HUDEP-2 (cell line): ENCODE data around the gene AMY2A.
"Not testable (repeated sequence)": the region's sequence is repeated elsewhere in the genome, so short reads cannot be mapped to it uniquely, and the experiment has no call there.

ENCODE experiments used
- DNase-seq, 76 experiments: peaks; one replicate each; lab custom pipeline; 2025; ENCODE audit not compliant: unreplicated experiment in 76 of 76; lab: John Stamatoyannopoulos, UW

The AMY2A gene

DNA sequence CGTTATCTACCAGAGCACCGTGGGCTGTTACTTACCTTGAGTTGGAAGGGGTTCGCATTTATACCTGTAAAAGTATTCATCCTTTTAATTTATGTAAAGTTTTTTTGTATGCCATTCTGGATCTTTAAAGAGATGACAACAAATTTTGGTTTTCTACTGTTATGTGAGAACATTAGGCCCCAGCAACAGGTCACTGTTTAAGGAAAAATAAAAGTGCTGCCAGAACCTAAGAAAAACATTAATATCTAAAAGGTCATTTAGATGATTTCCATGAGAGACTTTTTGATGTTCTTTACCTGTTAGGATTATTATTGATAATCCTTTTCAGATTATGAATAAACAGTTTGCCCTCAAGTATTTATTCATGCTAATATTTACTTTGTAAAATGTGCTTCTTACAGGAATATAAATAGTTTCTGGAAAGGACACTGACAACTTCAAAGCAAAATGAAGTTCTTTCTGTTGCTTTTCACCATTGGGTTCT lies at the start of gene AMY2A:
Gene AMY2A, plus strand, starts transcription at position 434 of the 484 bp plus-strand sequence. Its CDS starts 14 bp downstream, at position 448.
- not testable (repeated sequence) for DNase-seq

- no peak for DNase-seq
Observed at GRCh38 chr1:103569493-103569892, 47.7 kb upstream of the AMY2A start.

DNA sequence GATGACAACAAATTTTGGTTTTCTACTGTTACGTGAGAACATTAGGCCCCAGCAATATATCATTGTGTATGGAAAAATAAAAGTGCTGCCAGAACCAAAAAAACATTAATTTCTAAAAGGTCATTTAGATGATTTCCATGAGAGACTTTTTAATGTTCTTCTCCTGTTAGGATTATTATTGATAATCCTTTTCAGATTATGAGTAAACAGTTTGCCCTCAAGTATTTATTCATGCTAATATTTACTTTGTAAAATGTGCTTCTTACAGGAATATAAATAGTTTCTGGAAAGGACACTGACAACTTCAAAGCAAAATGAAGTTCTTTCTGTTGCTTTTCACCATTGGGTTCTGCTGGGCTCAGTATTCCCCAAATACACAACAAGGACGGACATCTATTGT lies 45.9 kb upstream of the AMY2A start, which contains the start of gene AMY2B:
Gene AMY2B, plus strand, starts transcription at position 301 of the 400 bp plus-strand sequence. Its CDS starts 14 bp downstream, at position 315.
- DNase-seq: not testable (repeated sequence)

GRCh38 chr1:103576065-103576464 lies 41.2 kb upstream of the AMY2A start:
- no peak for DNase-seq

GRCh38 chr1:103576784-103577183 lies 40.4 kb upstream of the AMY2A start:
- not testable (repeated sequence) for DNase-seq

GRCh38 chr1:103582464-103582863 lies 34.8 kb upstream of the AMY2A start:
- DNase-seq: no peak

DNA sequence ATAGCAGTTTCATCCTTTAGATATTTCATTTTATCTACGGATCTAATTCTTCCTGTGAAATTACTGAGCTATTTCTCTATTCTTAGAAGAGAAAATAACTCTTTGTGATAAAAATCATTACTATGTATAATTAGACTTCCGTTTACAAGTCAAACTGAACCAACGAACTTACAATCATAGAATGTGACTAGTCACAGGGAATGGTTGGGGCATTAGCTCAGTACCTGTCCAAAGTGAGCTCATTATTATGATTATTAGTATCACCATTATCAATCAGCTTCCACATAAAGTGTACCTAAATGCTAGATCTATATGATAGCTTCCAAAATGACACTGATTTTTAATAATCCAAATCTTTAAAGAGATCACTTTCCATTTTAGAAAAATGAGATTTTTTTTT lies 33.3 kb upstream of the AMY2A start:
- no peak for DNase-seq

- no peak for DNase-seq
Observed at GRCh38 chr1:103584537-103584936, 32.7 kb upstream of the AMY2A start.

- DNase-seq: not testable (repeated sequence)
Observed at GRCh38 chr1:103602740-103603139, 14.5 kb upstream of the AMY2A start.

DNA sequence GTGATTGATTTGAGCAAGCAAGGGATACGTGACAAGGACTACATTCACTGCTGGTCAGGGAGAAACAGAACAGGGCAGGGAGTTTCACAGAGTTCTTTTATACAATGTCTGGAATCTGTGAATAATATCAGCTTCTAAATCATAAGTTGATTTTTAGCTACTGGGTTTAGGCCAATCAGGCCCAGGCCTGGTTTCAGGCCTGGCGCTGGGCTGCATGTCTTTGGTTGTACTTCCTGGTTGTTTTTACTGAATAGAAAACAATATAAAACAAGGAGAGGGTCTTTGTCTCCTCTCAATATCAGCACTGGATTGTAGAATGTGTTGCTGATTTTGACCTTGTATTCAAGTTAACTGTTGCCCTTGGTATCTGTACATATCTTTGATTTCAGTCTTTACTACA lies 865 bp upstream of the AMY2A start:
- DNase-seq: no peak

GRCh38 chr1:103627436-103627835 lies 10.2 kb downstream of the AMY2A start:
- not testable (repeated sequence) for DNase-seq

DNA sequence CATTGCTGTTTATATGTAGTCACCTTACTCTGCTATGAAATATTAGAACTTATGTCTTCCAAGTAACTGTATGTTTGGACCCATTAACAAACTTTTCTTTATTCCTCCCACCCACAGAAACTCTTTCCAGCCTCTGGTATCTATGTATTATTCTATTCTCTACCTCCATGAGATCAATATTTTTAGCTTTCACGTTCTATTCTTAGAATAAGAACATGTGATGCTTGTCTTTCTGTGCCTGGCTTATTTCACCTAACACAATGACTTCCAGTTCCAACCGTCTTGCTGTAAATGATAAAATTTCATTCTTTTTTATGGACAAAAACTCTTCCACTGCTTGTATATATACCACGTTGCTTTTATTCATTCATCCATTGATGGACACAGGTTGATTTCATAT lies 24.0 kb downstream of the AMY2A start:
- DNase-seq: not testable (repeated sequence)

DNA sequence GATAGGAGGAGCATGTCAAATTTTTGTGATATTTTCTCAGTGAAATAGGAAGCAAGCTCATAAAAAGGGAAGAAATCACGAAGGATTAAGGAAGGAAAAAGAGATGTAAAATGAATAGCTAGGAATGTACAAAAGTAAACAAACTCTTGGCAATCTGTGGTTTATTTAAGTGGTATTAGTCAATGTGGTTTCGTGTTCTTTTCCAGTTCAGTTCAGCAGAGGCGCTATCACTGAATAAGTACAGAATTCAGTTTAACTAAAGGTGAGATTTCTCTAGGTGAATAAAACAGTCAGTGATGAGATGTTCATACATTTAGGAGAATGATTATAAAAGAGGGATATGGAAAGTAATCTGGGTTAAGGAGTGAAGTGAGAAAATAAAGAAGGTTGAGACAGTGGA lies 26.7 kb downstream of the AMY2A start:
- DNase-seq: not testable (repeated sequence)

DNA sequence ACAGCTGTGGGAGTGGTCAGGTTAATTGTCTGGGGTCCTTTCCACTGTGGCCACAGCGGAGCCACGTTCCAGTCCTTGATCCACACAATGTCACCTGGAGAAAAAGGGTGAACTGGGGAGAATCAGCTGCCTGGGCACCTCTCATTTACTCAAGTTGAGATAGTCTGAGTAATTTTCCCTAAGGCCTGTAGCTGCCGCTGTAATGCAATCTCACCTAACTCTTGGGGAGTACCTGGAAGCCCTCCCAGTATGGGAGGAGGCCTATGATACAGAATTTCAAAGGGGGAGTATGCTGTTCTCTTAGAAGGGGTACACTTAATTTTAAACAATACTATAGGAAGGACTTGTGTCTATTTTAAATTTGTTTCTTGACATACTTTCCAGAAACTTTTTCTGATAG lies 33.1 kb downstream of the AMY2A start:
- DNase-seq: not testable (repeated sequence)

DNA sequence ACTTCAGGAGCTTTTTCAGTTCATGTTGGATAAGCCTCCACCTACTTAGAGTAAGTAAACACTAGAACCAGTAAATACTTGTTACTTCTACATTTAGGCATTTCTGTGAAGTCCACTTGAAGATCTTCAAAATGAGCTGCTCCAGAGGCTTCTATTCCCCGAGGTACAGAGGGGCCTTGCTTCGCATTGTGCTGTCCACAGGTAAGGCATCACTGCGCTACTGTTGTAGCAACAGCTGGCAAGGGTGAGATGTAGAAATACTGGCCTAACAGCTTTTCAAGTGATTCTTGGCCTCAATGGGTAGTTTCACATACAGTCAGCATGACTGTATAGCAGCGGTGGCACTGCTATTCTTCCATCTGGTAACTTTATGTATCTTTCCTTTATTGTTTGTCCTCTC lies 33.7 kb downstream of the AMY2A start:
- not testable (repeated sequence) for DNase-seq

DNA sequence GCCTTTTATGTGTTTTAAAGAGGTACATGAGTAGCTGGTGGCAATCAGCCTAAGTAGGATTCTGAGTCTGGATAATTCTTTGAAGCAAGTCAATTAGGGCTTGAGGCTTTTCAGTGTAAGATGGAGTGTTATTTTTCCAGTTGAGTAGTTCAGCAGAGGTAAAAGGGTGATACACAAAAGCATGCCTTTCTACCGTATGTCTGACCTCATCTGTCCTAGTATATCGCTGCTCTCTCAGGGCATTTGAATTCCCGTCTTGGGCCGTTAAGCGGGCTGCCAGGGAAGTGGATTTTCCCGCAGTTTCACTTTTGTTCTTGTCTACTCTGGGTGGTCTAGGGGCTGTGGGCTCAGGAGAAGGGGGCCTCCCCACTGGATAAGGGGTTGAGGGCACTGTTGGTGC lies 36.9 kb downstream of the AMY2A start:
- DNase-seq: not testable (repeated sequence)

DNA sequence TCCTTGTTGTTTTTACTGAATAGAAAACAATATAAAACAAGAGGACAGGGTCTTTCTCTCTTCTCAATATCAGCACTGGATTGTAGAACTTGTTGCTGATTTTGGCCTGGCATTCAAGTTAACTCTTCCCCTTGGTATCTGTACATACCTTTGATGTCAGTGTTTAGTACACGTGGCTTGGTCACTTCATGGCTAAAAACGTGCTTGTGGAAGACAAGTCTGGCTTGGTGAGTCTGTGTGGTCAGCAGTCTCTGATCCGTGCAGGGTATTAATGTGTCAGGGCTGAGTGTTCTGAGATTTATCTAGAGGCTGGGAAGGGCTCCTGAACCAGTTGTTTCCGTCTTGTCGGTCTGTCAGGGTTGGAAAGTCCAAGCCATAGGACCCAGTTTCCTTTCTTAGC lies 38.2 kb downstream of the AMY2A start, which contains the start of gene AMY1A:
Gene AMY1A, plus strand, starts transcription at position 301 of the 400 bp plus-strand sequence. CDS start 571 bp downstream, outside the sequence.
- DNase-seq: not testable (repeated sequence)
